Left renal pelvis (tissue), 4 donors: Measurements from ENCODE around the gene OTUD4. TPM values are rescaled to one million over a fixed set of nuclear protein-coding genes. Genes with fewer than 3 reads are reported as not detected.
"Not testable (repeated sequence)": the region's sequence is repeated elsewhere in the genome, so short reads cannot be mapped to it uniquely, and the experiment has no call there.

Experiments used
- DNase-seq, 4 donors: peaks; one replicate each; pipeline ENCODE4 v3.0.0-alpha.2; 2013; ENCODE audit warnings: low read depth in 4 of 4, low spot score in 3 of 4
- polyA plus RNA-seq, 4 donors: library from polyadenylated mRNA; unstranded; fragments of 120-200 nt; gene quantifications; one replicate each; pipeline ENCODE4 v1.2.1, GENCODE V29; 2013; ENCODE audit not compliant: insufficient read length in 4 of 4

Gene OTUD4
- polyA plus RNA-seq, 4 donors: 30.7 to 46.7 (median 41.2) TPM

- no peak for DNase-seq
Observed at GRCh38 chr4:145181091-145181501, 707 bp upstream of the OTUD4 start.

DNA sequence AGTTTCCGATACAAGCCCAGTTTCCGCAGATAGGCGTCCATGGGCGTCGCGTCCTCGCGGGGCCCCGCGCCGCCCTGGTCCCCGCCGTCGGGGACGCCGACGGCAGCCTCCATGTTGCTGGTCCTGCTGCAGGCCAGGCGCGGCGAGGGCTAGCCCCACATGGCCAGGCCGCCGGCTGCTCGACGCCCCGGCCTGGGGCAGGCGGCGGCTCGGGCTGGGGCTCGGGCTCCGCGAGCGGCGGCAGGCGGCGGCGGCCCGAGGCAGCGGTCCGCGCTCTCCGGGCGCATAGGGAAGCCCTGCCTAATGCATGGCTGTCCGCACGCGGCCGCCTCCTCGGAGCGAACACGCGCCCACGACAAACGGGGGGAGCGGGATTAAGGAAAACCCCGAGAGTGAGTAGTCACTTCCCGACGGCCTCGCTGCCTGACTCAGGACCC lies 510 bp downstream of the OTUD4 start:
- DNase-seq: not testable (repeated sequence)

DNA sequence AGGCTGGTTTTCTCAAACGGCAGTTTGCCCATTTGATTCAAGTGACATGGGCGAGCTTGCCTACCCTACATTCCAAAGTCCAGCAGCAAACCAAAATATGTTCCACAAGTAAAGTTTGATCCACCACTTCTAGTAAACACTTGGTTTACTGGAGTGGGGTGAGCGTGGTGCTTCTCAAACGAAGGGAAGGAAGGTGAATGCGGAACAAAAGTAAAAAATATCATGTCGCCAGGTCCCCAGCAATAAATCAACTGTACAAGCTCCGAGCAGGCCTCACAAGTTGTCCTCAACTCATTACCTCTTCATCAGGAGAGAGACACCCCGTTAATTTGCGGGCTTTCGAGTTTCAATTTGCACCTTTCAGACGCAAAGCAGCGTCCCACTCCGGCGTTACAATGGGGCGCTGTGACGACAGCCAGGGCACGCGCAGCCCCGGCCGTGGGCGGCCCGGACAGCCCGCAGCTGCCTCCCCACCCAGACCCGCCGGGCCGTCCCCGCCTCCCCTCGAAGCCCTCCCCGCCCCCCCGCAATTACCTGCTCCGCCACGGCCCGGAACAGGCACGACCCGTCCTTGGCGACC lies 1.0 kb downstream of the OTUD4 start:
- DNase-seq: peak in 1 of 4 donors; percentile 47

DNA sequence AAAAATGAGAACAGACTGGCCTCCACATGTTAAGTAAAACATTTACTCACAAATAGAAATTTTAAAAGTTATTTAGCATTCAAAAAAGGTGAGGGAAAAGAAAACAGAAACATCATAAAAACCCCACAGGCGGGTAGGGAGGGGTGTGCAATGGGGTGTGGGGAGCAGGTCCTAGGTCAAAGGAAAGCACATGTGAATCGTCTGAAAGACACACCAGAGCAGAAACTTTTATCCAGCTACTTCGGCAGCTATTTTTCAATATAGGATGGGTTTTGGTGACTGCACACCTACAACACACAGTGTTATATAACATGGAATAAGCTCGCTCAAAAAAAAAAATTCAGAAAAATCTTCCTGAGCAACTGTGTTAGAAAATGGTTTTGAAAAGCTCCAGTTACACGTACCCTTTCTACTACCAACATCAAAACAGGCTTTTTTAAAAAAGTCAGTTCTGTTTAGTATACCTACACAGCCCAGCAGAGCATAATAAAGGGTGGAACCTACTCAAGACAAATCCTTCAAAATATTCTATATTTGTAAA lies 1.6 kb downstream of the OTUD4 start:
- DNase-seq: no peak

DNA sequence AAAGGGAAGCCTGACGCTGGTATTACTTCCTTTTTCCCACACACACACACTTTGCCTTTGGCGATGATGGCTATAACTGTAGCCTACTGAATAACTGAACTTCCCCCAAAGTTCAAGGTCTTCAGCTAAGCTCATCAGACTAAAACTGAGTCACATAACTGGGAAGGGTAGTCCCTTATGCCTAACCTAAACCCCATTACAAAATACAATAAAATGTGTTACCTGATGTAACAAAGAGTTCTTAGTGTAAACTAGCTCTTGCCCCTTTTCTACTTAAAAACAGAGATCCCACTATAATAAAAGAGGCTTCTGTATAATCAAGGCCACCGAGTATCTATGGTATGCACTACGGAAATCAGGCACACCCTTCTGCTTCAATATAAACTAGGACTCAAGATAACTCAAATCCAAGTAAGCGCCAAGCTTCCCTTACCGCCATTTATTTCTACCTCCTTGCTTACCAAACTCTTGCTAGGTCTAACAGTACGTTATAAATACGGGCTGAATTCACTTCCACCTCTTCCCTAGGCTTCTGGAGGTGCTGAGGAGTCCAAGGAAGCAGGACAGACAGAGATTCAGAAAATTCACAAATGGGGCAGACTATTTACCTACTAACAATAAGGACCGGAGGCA lies 2.4 kb downstream of the OTUD4 start:
- no peak for DNase-seq

- DNase-seq: no peak
Observed at GRCh38 chr4:145177511-145177905, 2.9 kb downstream of the OTUD4 start.

DNA sequence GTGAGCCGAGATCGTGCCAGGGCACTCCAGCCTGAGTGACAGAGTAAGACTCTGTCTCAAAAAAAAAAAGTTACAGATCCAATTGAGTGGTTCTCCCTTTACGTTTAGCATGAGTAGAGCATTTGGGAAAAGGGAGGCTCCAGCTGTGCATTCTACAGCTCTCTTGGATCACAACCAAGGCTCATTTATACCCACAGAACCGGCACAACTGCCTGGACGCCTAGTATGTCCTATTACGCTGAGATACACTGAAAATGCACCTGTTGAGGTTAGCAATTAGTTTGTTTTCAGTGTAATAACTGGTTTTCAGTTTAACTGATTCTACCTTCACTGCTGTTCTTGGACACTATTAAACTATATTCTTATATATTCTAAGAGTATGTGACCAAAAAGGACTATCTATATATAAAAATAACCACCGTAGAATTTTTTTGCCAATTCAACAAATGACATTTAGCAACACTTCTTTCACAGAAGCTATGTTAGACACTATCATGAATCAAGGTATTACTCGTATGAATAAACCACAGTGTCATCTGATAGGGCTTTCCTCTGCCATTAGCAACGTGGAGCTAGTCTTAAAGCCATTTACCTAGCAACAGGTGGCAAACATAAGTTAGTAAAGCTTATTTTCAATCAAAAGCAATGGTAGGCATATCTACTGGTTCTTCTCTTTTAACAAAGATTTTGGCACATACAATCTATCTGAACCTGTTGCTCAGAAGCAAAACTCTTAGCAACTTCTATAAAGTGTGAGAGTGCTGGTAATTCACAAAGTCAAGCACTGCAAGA lies 3.6 kb downstream of the OTUD4 start:
- no peak for DNase-seq

GRCh38 chr4:145171911-145172310 lies 8.5 kb downstream of the OTUD4 start:
- DNase-seq: no peak

- DNase-seq: no peak
Observed at GRCh38 chr4:145170223-145170622, 10.2 kb downstream of the OTUD4 start.

GRCh38 chr4:145168581-145169187 lies 11.7 kb downstream of the OTUD4 start:
- no peak for DNase-seq

- no peak for DNase-seq
Observed at GRCh38 chr4:145167887-145168286, 12.5 kb downstream of the OTUD4 start.

- DNase-seq: no peak
Observed at GRCh38 chr4:145161549-145161948, 18.8 kb downstream of the OTUD4 start.

DNA sequence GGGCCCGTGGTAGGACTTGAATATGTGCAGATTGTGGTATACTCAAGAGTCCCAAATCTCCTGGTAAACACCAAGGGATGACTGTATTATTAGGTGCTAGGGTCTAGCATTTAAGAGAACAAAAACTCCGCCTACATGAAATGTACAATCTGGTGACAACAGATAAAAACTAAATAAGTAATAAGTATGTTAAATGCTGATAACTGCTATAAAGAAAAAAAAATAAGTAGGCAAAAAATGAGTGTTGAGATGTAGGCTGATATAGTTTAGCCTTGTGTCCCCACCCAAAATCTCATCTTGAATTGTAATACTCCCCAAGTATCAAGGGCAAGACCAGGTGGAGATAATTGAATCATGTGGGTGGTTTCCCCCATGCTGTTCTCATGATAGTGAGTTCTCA lies 23.4 kb downstream of the OTUD4 start:
- no peak for DNase-seq

- DNase-seq: no peak
Observed at GRCh38 chr4:145155268-145155870, 25.0 kb downstream of the OTUD4 start.

- DNase-seq: no peak
Observed at GRCh38 chr4:145154573-145154972, 25.8 kb downstream of the OTUD4 start.

DNA sequence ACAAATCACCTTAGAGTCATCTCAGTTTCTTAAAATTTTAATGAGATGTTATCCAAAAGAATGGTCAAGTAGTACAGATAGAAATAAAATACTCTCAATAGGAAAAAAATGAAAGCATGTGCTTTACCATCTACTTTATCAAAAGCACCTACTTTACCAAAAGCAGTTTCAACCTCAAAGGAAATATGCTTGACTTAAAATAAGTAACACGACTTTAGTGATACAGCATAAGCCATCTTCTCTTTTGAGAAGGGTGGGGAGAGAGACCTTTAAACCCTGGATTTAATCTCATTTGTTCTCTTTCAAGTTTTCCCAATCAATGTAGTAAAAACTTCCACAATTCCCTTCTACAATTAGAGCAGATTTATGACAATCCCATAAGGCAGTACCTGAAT lies 26.5 kb downstream of the OTUD4 start:
- DNase-seq: no peak

DNA sequence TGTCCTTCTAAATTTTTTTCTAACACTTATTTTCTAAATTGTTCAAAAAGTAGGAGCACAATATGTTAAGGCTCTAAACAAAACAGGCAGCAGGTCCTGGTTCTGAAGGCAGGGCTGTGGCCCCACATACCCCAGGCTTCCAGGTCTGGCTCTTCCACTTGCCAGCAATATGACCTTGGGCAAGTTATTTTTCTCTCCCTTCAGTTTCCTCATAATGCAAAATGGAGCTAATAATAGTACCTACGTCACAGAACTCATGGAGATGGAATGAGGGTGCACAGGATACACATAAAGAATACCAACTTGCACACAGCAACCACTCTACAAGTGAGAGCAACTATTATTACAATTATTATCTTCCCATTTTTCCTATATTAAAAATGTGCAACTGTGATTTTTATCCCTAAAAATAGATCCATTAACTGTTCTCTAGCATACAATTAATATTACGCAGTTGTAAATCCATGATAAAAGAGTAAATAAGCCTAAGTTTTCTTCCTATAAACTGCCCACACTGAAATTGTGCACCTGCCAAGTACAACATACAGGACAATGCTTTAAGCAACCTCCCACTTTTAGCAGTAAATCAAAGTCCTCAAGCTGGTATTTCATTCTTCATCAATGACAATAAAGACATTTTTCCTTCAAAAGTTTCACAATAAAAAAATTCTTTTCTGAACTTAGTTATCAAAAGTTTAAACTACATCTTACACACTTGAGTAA lies 27.0 kb downstream of the OTUD4 start:
- no peak for DNase-seq

DNA sequence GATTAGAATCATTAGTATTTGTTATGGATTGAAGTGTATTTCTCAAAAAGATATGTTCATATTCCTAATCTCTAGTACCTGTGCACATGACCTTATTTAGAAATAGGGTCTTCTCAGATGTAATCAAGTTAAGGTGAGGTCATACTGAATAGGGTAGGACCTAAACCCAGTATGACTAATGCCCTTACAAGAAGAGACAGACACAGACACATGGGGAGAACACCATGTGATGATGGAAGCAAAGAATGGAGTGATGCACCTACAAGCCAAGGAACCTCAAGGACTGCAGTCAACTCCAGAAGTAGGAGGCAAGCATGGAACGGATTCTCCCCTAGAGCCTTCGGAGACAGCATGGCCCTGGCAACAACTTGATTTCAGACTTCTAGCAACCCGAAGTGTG lies 31.4 kb downstream of the OTUD4 start:
- DNase-seq: no peak

DNA sequence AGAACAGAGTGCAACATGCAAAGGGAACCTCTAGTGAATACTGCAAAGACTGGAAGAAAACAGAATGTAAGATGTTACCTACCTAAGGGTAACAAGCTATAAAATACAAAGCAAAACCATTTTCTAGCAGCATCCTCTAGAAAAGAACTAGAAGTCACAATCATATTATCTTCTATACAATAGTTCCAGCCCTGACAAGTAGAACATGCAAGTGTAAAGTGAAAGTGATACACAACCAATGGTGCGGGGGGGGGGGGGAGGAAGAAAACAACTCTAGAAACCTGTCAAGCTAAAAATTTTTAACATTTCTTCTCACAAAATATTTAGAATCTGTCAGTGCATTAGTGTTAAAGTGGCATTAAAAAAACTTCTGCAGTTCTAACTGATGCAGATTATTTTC lies 44.2 kb downstream of the OTUD4 start:
- DNase-seq: not testable (repeated sequence)

- DNase-seq: no peak
Observed at GRCh38 chr4:145132511-145133098, 47.8 kb downstream of the OTUD4 start.
